SH-SY5Y (cell line): Measurements from ENCODE around the gene FOXN3.

ENCODE experiments used
- GATA2 ChIP-seq: IDR thresholded peaks from 2 replicates; pipeline ENCODE4 v1.6.1; 2011; ENCODE audit warnings: mild to moderate bottlenecking, low read depth, low read length
- GATA3 ChIP-seq: IDR thresholded peaks from 2 replicates; pipeline ENCODE4 v1.6.1; 2011; ENCODE audit warnings: low read depth, mild to moderate bottlenecking, low read length, moderate library complexity

DNA sequence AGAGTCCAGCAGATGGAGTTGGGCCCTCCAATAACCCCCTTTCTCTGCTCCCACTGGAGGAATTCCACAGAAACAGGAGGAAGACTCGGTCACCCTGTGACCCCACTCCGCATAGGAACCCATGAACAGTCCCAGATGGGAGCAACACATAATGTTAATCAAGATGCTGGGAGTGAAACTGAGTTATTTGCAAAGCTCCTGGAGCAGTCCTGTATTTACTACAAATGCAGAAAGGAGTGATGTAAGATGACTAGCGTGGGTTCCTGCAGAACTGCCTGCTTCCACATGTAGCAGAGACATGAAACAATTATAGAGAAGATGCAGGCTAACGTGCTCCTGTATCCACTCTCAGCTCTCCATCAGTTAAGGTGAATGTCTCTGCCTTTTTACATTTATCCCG, 274.7 kb downstream of the FOXN3 start:
- TF ChIP-seq GATA2 (no peak), GATA3 (no peak)
